Activated CD4-positive, CD25-positive, alpha-beta regulatory T cell treated with anti-CD3 and anti-CD28 coated beads, Interleukin-2, amount 50 U/mL, for 72 hours (primary cell): Measurements from ENCODE around the gene DNAJC17.

Source experiments
- DNase-seq: peaks from one replicate; pipeline ENCODE4 v3.0.0; 2021

Gene DNAJC17

GRCh38 chr15:40723919-40724318, 83.4 kb downstream of the DNAJC17 start:
- no peak for DNase-seq

- DNase-seq: no peak
These were observed 84.3 kb downstream of the DNAJC17 start for GRCh38 chr15:40722934-40723333.

GRCh38 chr15:40722354-40722753, 84.9 kb downstream of the DNAJC17 start:
- no peak for DNase-seq

GRCh38 chr15:40721701-40722100, 85.6 kb downstream of the DNAJC17 start:
- DNase-seq: no peak

DNA sequence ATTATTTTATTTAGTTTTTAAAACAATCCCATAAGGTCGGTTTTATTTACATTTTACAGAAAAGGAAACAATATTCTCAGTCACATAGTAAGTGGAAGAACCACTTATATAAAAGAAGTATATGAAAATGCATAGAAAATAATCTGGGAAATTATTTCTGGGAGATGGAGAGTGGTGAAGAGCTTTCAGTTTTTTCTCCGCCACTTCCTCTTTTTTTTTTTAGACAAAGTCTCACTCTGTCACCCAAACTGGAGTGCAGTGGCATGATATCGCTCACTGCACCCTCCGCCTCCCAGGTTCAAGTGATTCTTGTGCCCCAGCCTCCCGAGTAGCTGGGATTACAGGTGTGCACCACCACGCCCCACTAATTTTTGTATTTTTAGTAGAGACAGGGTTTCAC, 91.1 kb downstream of the DNAJC17 start:
- DNase-seq: no peak
